GM10266 (cell line): ENCODE results near the gene SYNGR1.
"Not testable (repeated sequence)": the region's sequence is repeated elsewhere in the genome, so short reads cannot be mapped to it uniquely, and the experiment has no call there.

ENCODE experiments used
- DNase-seq: peaks from one replicate; pipeline ENCODE4 v3.0.0; 2012; ENCODE audit errors: extremely low spot score
- TF ChIP-seq, protein P1 (sequence below): IDR thresholded peaks from 2 replicates; pipeline ENCODE4 v1.5.1; 2012; ENCODE audit warnings: mild to moderate bottlenecking, low read depth; ENCODE audit not compliant: control insufficient read depth, insufficient read depth; ENCODE audit errors: missing control alignments

SYNGR1 gene

DNA sequence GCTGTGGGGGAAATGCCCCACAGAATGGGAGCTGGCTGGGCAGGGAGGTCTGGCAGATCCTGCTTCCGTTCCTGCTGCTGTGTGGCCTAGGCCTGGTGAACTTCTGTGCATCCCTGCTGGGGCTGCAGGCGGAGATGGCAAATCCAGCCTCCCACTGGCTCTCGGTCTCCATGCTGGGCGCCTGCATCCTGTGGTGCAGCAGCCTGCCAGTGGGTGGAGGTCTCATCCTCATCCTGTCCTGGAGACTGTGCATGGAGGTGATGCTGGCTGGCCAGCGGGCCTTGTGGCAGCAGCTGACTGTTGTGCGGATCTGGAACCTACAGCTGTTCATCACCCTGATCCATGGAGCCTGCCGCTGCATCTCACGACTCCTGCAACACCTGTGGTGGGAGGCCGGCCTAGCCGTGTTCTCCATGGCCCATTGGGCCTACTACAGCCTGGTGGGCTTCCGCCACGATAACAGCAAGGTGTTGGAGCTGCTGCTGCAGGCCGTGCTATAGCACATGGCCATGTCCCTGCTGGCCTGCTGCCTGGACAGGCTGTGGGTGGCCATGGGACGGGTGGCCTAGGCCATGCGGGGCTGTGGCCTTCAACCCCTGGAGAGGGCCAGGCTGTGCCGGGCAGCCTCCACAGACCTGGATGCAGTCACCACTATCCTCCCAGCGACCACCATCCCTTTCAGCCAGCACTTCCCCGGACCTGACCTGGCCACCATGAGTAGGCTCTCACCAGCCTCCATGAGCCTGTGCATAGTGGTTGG, 21.6 kb upstream of the SYNGR1 start:
- TF ChIP-seq, protein P1, sequence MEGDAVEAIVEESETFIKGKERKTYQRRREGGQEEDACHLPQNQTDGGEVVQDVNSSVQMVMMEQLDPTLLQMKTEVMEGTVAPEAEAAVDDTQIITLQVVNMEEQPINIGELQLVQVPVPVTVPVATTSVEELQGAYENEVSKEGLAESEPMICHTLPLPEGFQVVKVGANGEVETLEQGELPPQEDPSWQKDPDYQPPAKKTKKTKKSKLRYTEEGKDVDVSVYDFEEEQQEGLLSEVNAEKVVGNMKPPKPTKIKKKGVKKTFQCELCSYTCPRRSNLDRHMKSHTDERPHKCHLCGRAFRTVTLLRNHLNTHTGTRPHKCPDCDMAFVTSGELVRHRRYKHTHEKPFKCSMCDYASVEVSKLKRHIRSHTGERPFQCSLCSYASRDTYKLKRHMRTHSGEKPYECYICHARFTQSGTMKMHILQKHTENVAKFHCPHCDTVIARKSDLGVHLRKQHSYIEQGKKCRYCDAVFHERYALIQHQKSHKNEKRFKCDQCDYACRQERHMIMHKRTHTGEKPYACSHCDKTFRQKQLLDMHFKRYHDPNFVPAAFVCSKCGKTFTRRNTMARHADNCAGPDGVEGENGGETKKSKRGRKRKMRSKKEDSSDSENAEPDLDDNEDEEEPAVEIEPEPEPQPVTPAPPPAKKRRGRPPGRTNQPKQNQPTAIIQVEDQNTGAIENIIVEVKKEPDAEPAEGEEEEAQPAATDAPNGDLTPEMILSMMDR: no peak

DNA sequence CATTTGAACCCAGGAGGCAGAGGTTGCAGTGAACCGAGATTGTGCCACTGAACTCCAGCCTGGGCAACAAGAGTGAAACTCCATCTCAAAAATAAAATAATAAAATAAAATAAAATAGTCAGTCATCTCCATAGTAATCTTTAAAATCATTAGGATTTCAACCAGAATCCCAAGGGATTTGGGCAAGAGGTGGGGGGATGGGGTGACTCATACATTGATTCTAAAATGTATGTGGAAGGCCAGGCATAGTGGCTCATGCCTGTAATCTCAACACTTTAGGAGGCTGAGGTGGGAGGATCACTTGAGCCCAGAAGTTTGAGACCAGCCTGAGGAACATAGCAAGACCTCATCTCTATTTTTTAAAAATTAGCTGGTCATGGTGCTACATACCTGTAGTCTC, 19.2 kb upstream of the SYNGR1 start:
- DNase-seq: not testable (repeated sequence)

More for the DNA sequence above, 21.6 kb upstream of the SYNGR1 start:
- DNase-seq: no peak

DNA sequence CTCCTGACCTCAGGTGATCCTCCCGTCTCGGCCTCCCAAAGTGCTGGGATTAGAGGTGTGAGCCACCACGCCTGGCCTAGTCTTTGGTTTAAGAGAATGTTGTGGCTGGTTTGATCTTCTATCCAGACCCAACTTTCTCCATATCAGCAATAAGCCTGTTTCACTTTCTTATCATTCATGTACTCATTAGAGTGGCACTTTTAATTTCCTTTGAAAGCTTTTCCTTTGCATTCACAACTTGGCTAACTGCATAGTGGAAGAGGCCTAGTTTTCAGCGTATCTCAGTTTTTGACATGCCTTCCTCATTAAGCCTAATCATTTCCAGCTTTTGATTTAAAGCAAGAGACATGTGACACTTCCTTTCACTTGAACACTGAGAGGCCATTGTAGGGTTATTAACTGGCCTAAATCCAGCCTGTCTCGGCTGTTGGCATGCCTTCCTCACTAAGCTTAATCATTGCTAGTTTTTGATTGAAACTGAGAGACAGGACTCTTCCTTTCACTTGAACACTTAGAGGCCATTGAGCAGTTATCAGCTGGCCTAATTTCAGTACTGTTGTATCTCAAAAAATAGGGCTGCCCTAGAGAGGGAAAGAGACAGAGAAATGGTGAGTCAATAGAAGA, 17.2 kb upstream of the SYNGR1 start:
- DNase-seq: no peak
- TF ChIP-seq, protein P1: no peak

DNA sequence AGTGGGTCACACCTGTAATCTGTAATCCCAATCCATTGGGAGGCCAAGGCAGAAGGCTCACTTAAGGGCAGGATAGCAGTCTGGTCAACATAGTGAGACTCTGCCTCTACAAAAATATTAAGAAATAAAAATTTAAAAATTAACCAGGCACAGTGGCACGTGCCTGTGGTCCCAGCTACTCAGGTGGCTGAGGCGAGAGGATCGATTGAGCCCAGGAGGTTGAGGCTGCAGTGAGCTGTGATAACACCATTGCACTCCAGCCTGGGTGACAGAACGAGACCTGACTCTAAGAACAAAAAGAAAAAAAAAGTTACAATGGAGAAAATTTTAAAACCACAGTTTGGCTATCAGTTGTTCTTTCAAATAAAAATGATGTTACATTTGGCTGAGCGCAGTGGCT, 13.4 kb upstream of the SYNGR1 start:
- TF ChIP-seq, protein P1: no peak
- no peak for DNase-seq

DNA sequence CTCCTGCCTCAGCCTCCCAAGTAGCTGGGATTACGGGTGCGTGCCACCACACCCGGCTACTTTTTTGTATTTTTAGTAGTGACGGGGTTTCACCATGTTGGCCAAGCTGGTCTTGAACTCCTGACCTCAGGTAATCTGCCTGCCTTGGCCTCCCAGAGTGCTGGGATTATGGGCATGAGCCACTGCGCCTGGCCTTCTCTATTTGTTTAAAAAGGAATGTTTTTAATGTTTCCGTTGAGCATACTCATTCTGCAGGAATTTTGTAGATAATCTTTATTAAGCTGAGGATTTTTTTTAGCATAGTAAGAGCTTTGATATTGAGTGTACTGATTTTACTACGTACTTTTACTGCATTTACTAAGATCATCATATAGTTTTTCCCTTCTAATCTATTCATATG, 10.0 kb upstream of the SYNGR1 start:
- not testable (repeated sequence) for DNase-seq

DNA sequence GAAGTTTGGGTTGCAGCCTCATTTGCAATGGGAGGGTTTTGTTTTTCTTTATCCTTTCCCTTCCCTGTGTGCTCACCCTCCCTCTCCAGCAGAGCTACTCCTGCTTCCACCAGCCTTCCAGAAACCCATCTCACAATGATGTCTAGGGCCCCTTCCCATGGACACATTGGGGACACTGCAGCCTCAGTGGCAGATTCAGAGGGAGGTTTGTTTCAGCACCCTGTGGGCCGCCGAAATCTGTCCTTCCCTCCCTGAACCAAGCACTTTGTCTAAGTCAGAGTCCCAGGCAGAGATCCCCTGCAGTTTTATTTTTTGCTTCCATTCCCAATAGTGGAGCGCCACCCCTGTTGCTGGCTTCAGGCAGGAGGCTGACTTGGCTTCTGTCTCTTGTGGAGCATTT, 8.6 kb upstream of the SYNGR1 start:
- TF ChIP-seq, protein P1: no peak
- no peak for DNase-seq

DNA sequence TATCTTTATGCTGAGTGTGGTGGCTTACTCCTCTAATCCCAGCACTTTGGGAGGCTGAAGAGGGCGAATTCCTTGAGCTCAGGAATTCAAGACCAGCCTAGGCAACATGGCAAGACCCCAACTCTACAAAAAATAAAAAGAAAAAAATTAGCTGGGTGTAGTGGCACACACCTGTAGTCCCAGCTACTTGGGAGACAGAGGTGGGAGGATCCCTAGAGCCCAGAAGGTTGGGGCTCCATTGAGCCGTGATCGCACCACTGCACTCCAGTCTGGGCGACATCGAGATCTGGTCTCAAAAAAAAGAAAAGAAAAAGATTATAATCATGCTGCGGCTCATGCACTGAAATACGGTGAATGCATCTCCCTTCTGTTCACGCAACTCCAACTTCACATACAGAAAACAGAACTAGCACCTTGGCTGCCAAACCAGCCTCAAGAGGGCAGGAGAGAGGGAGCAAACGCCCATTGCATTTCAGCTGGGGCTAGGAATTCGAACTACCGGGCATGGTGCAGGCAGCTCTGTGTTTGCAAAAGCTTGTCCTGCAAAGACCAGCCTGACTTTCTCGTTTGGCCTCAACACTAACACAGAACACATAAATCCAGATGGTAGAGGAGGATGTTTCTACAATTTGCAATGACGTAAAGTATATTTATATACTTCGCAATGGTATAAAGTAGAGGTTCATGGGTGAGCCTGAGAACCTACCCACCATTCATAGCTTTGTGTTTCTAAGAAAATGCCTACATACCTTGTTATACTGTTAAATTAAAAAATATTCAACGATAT, 6.3 kb upstream of the SYNGR1 start:
- TF ChIP-seq, protein P1: peak; percentile 73
- peak; percentile 75 for DNase-seq

DNA sequence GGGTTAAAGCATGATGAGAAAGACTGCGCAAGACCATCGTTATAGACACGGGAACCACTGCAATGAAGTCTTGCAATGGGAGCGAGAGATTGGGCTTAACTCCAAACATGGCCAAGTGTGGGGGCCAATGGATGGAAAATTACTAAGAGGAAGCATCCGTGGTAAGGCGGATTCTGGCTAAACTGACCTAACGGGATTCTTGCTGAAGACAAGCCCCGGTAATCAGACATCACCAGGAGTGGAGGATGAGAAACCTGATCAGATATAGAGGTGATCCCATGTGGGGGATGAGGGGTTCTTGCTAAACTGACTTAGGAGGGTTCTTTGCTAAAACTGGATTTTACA, 5.8 kb upstream of the SYNGR1 start:
- no peak for DNase-seq
- TF ChIP-seq, protein P1: no peak
